Measurements from ENCODE around the gene GPD2.
"Not testable (repeated sequence)": the region's sequence is repeated elsewhere in the genome, so short reads cannot be mapped to it uniquely, and the experiment has no call there.

The GPD2 gene

GRCh38 chr2:156483741-156484173, 47.6 kb downstream of the GPD2 start:
- TF ChIP-seq POLR2AphosphoS5 (IDR thresholded peaks at IDR 0.05; ENCODE audit: low read depth, low read length) (no peak), POLR2A (IDR thresholded peaks at IDR 0.05; ENCODE audit: low read depth, low read length) (no peak), TAF1 (IDR thresholded peaks at IDR 0.05; ENCODE audit: borderline replicate concordance, low read depth, low read length) (no peak)
- DNase-seq (ENCODE audit: insufficient read length): no peak
- FAIRE-seq: no peak

GRCh38 chr2:156486147-156486546, 50.0 kb downstream of the GPD2 start:
- TF ChIP-seq POLR2A (IDR thresholded peaks at IDR 0.05; ENCODE audit: low read depth, low read length) (no peak), POLR2AphosphoS5 (IDR thresholded peaks at IDR 0.05; ENCODE audit: low read depth, low read length) (no peak), TAF1 (IDR thresholded peaks at IDR 0.05; ENCODE audit: borderline replicate concordance, low read depth, low read length) (no peak)
- DNase-seq (ENCODE audit: insufficient read length) (no peak), FAIRE-seq (no peak)

- TF ChIP-seq TAF1 (IDR thresholded peaks at IDR 0.05; ENCODE audit: borderline replicate concordance, low read depth, low read length) (no peak), POLR2AphosphoS5 (IDR thresholded peaks at IDR 0.05; ENCODE audit: low read depth, low read length) (no peak), POLR2A (IDR thresholded peaks at IDR 0.05; ENCODE audit: low read depth, low read length) (no peak)
- FAIRE-seq (no peak), DNase-seq (ENCODE audit: insufficient read length) (no peak)
Measured at GRCh38 chr2:156486614-156487013, 50.4 kb downstream of the GPD2 start.

DNA sequence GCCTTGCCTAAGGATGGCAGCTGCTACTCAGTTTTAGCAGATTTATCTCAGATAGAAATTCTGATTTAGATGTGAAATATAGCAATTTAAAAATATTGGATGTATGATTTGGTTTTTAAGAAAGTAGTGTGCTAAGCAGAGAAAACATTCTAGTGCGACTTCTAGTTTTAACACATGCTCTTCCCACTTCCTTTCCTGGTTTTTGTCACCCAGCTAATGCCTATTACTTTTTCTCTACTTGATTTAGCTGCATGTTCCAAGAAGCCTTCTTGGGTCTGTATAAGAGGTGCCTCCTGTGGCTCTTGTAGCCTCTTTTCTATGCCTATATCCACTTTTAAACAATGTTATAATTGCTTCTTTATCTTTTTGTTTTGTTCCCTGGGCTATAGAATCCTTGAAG, 53.0 kb downstream of the GPD2 start:
- no peak for TF ChIP-seq POLR2A (IDR thresholded peaks at IDR 0.05; ENCODE audit: low read depth, low read length)
- TF ChIP-seq POLR2AphosphoS5 (IDR thresholded peaks at IDR 0.05; ENCODE audit: low read depth, low read length): no peak
- no peak for TF ChIP-seq TAF1 (IDR thresholded peaks at IDR 0.05; ENCODE audit: borderline replicate concordance, low read depth, low read length)
- DNase-seq (ENCODE audit: insufficient read length): no peak
- FAIRE-seq: no peak

DNA sequence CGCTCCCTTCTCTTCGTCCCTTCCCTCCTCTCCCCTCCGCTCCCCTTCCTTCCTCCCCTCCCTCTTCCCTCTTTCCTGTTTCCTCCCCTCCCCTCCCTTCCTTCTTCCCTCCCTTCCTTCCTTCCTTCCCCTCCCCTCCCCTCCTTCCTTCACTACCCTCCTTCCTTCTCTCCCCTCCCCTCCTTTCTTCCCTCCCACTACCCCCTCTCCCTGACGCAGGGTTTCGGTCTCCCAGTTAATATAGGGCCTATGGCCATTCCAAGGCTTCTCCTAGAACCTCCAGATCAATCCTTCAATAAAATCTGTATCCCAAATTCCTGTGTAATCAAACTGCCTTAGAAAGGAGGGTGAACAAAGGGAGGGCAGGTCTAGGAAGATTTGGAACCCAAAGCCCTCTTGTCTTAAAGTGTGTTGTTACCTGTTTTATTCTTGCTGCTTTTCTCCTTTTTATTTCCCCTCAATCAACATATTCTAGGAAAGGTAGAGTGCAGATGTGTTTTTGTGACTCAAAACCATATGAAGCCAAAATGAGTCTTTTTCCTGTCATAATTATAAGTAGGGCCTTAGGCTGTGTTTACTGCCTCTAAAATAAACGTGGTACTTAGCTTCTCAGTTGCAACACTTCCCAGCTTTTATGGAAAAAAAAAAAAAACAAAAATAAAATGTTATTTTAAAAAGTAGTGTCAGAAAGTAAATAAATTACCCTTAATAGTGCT, 53.7 kb downstream of the GPD2 start:
- no peak for FAIRE-seq

GRCh38 chr2:156490466-156490840, 54.3 kb downstream of the GPD2 start:
- no peak for DNase-seq (ENCODE audit: insufficient read length)
- TF ChIP-seq POLR2AphosphoS5 (IDR thresholded peaks at IDR 0.05; ENCODE audit: low read depth, low read length): no peak
- TF ChIP-seq TAF1 (IDR thresholded peaks at IDR 0.05; ENCODE audit: borderline replicate concordance, low read depth, low read length): no peak
- no peak for TF ChIP-seq POLR2A (IDR thresholded peaks at IDR 0.05; ENCODE audit: low read depth, low read length)
- peak; percentile 46 for FAIRE-seq

More for the DNA sequence above, 53.7 kb downstream of the GPD2 start:
- TF ChIP-seq POLR2A (IDR thresholded peaks at IDR 0.05; ENCODE audit: low read depth, low read length): no peak
- no peak for TF ChIP-seq POLR2AphosphoS5 (IDR thresholded peaks at IDR 0.05; ENCODE audit: low read depth, low read length)
- no peak for TF ChIP-seq TAF1 (IDR thresholded peaks at IDR 0.05; ENCODE audit: borderline replicate concordance, low read depth, low read length)
- no peak for DNase-seq (ENCODE audit: insufficient read length)

GRCh38 chr2:156491176-156491575, 55.0 kb downstream of the GPD2 start:
- no peak for TF ChIP-seq POLR2A (IDR thresholded peaks at IDR 0.05; ENCODE audit: low read depth, low read length)
- TF ChIP-seq TAF1 (IDR thresholded peaks at IDR 0.05; ENCODE audit: borderline replicate concordance, low read depth, low read length): no peak
- TF ChIP-seq POLR2AphosphoS5 (IDR thresholded peaks at IDR 0.05; ENCODE audit: low read depth, low read length): no peak
- DNase-seq (ENCODE audit: insufficient read length) (no peak), FAIRE-seq (peak; percentile 57)

DNA sequence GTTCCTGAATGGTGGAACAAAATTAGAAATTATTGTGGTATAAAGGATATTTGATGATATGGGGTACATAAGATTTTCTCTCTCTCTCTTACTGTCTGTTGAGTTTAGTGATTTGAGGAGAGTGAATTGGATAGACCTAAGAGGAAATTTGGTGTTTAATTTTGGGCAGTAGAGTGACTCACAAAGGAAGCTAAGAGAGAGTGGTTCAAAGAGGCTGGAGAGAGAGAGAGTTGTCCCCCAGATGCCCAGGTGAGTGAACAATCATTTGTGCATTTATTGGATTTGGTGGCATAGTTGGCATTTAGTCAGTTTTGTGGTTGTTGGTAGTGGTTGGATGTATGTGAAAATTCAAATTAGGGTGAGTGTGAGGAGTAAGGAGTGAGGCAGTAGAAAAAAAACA, 56.8 kb downstream of the GPD2 start:
- TF ChIP-seq POLR2AphosphoS5 (IDR thresholded peaks at IDR 0.05; ENCODE audit: low read depth, low read length) (no peak), POLR2A (IDR thresholded peaks at IDR 0.05; ENCODE audit: low read depth, low read length) (no peak), TAF1 (IDR thresholded peaks at IDR 0.05; ENCODE audit: borderline replicate concordance, low read depth, low read length) (no peak)
- FAIRE-seq: no peak

DNA sequence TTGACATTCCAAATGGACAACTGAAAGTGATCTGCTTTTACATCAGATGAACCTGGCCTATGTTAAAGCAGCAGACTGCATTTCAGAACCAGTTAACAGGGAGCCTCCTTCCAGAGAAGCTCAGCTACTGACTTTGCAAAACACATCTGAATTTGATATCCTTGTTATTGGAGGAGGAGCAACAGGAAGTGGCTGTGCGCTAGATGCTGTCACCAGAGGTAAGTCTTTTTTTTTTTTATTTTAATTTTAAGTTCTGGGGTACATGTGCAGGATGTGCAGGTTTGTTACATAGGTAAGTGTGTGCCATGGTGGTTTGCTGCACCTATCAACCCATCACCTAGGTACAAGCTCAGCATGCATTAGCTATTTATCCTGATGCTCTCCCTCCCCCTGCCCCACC, 59.8 kb downstream of the GPD2 start:
- FAIRE-seq; DNase-seq (ENCODE audit: insufficient read length): not testable (repeated sequence)

More for the DNA sequence above, 56.8 kb downstream of the GPD2 start:
- no peak for DNase-seq (ENCODE audit: insufficient read length)

DNA sequence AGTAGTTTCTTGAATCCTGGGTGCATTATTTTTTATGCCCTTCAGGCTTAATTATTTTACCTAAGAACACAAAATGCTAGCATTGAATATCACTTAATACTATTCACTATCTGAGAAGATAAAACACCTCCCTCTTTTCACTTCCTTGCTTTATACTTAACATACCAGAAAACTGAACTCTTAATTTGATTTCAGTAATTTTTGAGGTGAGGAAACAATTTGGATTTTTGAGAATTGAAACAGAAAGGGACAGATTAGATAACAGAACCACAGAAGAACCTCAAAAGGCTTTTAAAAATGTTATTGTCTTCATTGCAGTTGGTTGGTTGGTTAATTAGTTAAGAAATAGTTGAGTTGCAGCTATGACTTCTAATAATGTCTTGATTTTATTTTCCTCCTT, 69.5 kb downstream of the GPD2 start:
- no peak for TF ChIP-seq POLR2AphosphoS5 (IDR thresholded peaks at IDR 0.05; ENCODE audit: low read depth, low read length)
- FAIRE-seq: no peak
- no peak for DNase-seq (ENCODE audit: insufficient read length)

- FAIRE-seq (peak; percentile 9), DNase-seq (ENCODE audit: insufficient read length) (no peak)
- TF ChIP-seq POLR2A (IDR thresholded peaks at IDR 0.05; ENCODE audit: low read depth, low read length) (no peak), POLR2AphosphoS5 (IDR thresholded peaks at IDR 0.05; ENCODE audit: low read depth, low read length) (no peak), TAF1 (IDR thresholded peaks at IDR 0.05; ENCODE audit: borderline replicate concordance, low read depth, low read length) (no peak)
Measured at GRCh38 chr2:156511122-156511521, 74.9 kb downstream of the GPD2 start.

- FAIRE-seq: no peak
- DNase-seq (ENCODE audit: insufficient read length): no peak
- TF ChIP-seq POLR2AphosphoS5 (IDR thresholded peaks at IDR 0.05; ENCODE audit: low read depth, low read length): no peak
- no peak for TF ChIP-seq POLR2A (IDR thresholded peaks at IDR 0.05; ENCODE audit: low read depth, low read length)
- TF ChIP-seq TAF1 (IDR thresholded peaks at IDR 0.05; ENCODE audit: borderline replicate concordance, low read depth, low read length): no peak
Measured at GRCh38 chr2:156511803-156512202, 75.6 kb downstream of the GPD2 start.

GRCh38 chr2:156512451-156512850, 76.3 kb downstream of the GPD2 start:
- FAIRE-seq: no peak
- no peak for DNase-seq (ENCODE audit: insufficient read length)
- TF ChIP-seq POLR2AphosphoS5 (IDR thresholded peaks at IDR 0.05; ENCODE audit: low read depth, low read length): no peak
- TF ChIP-seq POLR2A (IDR thresholded peaks at IDR 0.05; ENCODE audit: low read depth, low read length): no peak
- TF ChIP-seq TAF1 (IDR thresholded peaks at IDR 0.05; ENCODE audit: borderline replicate concordance, low read depth, low read length): no peak

All from GM12892 (cell line).